GM23338 (cell line): ENCODE data around the gene ASS1. TPM values are rescaled to one million over a fixed set of nuclear protein-coding genes. Genes with fewer than 3 reads are reported as not detected.

ENCODE experiments used
- ATAC-seq: fragments of 200-7000 bp; cut with Tn5 transposase; 3 replicates; pipeline ENCODE4 v1.9.1; 2020
- DNase-seq: peaks from one replicate; pipeline ENCODE4 v3.0.0-alpha.2; 2015; ENCODE audit warnings: low spot score
- H2AFZ ChIP-seq: fragments of 200-600 bp; sonication (generic); 2 replicates; pipeline ENCODE4 v1.8.0; 2016; ENCODE audit warnings: antibody characterized with exemption, mild to moderate bottlenecking, moderate library complexity
- H3F3A ChIP-seq: fragments of 200-600 bp; sonication (generic); replicated peaks from 2 replicates; pipeline ENCODE4 v1.8.0; 2017; ENCODE audit warnings: antibody characterized with exemption, mixed run types, low read depth
- H3K27ac ChIP-seq: fragments of 200-600 bp; sonication (generic); 2 replicates; pipeline ENCODE4 v1.6.1; 2016; ENCODE audit warnings: low read depth
- H3K27me3 ChIP-seq: fragments of 200-600 bp; sonication (generic); 2 replicates; pipeline ENCODE4 v1.8.0; 2016; ENCODE audit warnings: mild to moderate bottlenecking, mixed run types, moderate library complexity; ENCODE audit not compliant: insufficient read depth
- H3K36me3 ChIP-seq: fragments of 200-600 bp; sonication (generic); 2 replicates; pipeline ENCODE4 v1.8.0; 2016; ENCODE audit warnings: mild to moderate bottlenecking; ENCODE audit not compliant: insufficient read depth
- H3K4me1 ChIP-seq: fragments of 200-600 bp; sonication (generic); 2 replicates; pipeline ENCODE4 v1.8.0; 2016; ENCODE audit warnings: mild to moderate bottlenecking, moderate library complexity; ENCODE audit not compliant: insufficient read depth
- H3K4me2 ChIP-seq: fragments of 200-600 bp; sonication (generic); 2 replicates; pipeline ENCODE4 v1.7.1; 2017; ENCODE audit warnings: mixed run types
- H3K4me3 ChIP-seq: fragments of 200-600 bp; sonication (generic); 2 replicates; pipeline ENCODE4 v1.6.1; 2016; ENCODE audit warnings: mixed run types
- H3K79me2 ChIP-seq: fragments of 200-600 bp; sonication (generic); replicated peaks from 2 replicates; pipeline ENCODE4 v1.8.0; 2017; ENCODE audit warnings: mild to moderate bottlenecking; ENCODE audit not compliant: insufficient read depth
- H3K9me2 ChIP-seq: fragments of 200-600 bp; sonication (generic); 2 replicates; pipeline ENCODE4 v1.8.0; 2017; ENCODE audit not compliant: insufficient read depth
- H4K20me1 ChIP-seq: fragments of 200-600 bp; sonication (generic); replicated peaks from 2 replicates; pipeline ENCODE4 v1.8.0; 2017; ENCODE audit warnings: mild to moderate bottlenecking; ENCODE audit not compliant: insufficient read depth
- H3K27ac Mint-ChIP-seq: 2 replicates; pipeline ENCODE4 v1.8.0; 2020; ENCODE audit warnings: inconsistent platforms, mild to moderate bottlenecking, moderate library complexity, mixed read lengths
- H3K27me3 Mint-ChIP-seq: 3 replicates; pipeline ENCODE4 v1.8.0; 2022; ENCODE audit warnings: low read depth, mild to moderate bottlenecking, moderate library complexity, mixed read lengths, inconsistent platforms; ENCODE audit not compliant: insufficient read depth, poor library complexity
- H3K36me3 Mint-ChIP-seq: 3 replicates; pipeline ENCODE4 v1.8.0; 2021; ENCODE audit warnings: low read depth, mild to moderate bottlenecking, inconsistent platforms, moderate library complexity, mixed read lengths
- H3K4me1 Mint-ChIP-seq: 3 replicates; pipeline ENCODE4 v1.8.0; 2020; ENCODE audit warnings: mild to moderate bottlenecking, inconsistent platforms, mixed read lengths
- H3K4me3 Mint-ChIP-seq: 3 replicates; pipeline ENCODE4 v1.8.0; 2021; ENCODE audit warnings: moderate library complexity, mild to moderate bottlenecking, inconsistent platforms, mixed read lengths
- H3K9me3 Mint-ChIP-seq: 3 replicates; pipeline ENCODE4 v1.8.0; 2020; ENCODE audit warnings: moderate library complexity, mild to moderate bottlenecking, inconsistent platforms, mixed read lengths
- CREB1 ChIP-seq: fragments of 250-450 bp; sonication (Bioruptor Pico); IDR thresholded peaks from 2 replicates; pipeline ENCODE4 v1.5.0; 2020; ENCODE audit warnings: low read depth, mild to moderate bottlenecking, moderate library complexity
- ETS1 ChIP-seq: IDR thresholded peaks from 2 replicates; pipeline ENCODE4 v1.6.1; 2016; ENCODE audit warnings: antibody characterized with exemption
- EZH2 ChIP-seq: fragments of 200-600 bp; sonication (generic); IDR thresholded peaks from one replicate; pipeline ENCODE4 v1.8.0; 2017; ENCODE audit warnings: antibody characterized with exemption, mild to moderate bottlenecking, low read depth; ENCODE audit not compliant: unreplicated experiment
- JUNB ChIP-seq: IDR thresholded peaks from one replicate; pipeline ENCODE4 v1.6.1; 2016; ENCODE audit warnings: antibody characterized with exemption; ENCODE audit not compliant: unreplicated experiment
- NANOG ChIP-seq: IDR thresholded peaks from 2 replicates; pipeline ENCODE4 v1.6.1; 2016; ENCODE audit warnings: antibody characterized with exemption, borderline replicate concordance
- POLR2AphosphoS5 ChIP-seq: IDR thresholded peaks from 2 replicates; pipeline ENCODE4 v1.6.1; 2016; ENCODE audit warnings: antibody characterized with exemption, low read depth
- REST ChIP-seq: IDR thresholded peaks from one replicate; pipeline ENCODE4 v1.6.1; 2018; ENCODE audit warnings: antibody characterized with exemption; ENCODE audit not compliant: unreplicated experiment
- ZNF114 ChIP-seq: fragments of 250-450 bp; sonication (Bioruptor Pico); IDR thresholded peaks from 2 replicates; pipeline ENCODE4 v1.5.0; 2020; ENCODE audit warnings: mild to moderate bottlenecking, moderate library complexity
- ZNF331 ChIP-seq: fragments of 250-450 bp; sonication (Bioruptor Pico); IDR thresholded peaks from 2 replicates; pipeline ENCODE4 v1.5.0; 2020; ENCODE audit warnings: low read depth, mild to moderate bottlenecking, moderate library complexity
- polyA plus RNA-seq: library from polyadenylated mRNA; unstranded; fragments of >200 nt; fragmentation: Nextera tagmentation; extraction: Ambion mirVana; gene quantifications from 2 replicates; pipeline ENCODE4 v1.2.1, GENCODE V29; 2016
- total RNA-seq: library from RNA; depleted of rRNA; stranded (reverse); fragments of >200 nt; shearing (Covaris generic); gene quantifications from 2 replicates; pipeline ENCODE4 v1.2.3, GENCODE V29; 2014

Gene ASS1
- total and polyA plus RNA-seq, 2 experiments from 2014 or later, result 65.8 to 103 TPM

GRCh38 chr9:130482463-130482862 is 37.7 kb downstream of the ASS1 start:
- peak overlapping the region; percentile 26; the same call in 1 of the 2 replicates for H3K27ac ChIP-seq
- no peak overlapping the region for H2AFZ ChIP-seq
- no peaks in the 10 kb centered on the region; the same call in 1 of the 2 replicates for H3K4me1 ChIP-seq
- Mint-ChIP-seq H3K27ac (no peak overlapping the region), H3K36me3 (peaks cover 34% of the 10 kb centered on the region; the same call in 2 of the 3 replicates), H3K9me3 (no peaks in the 10 kb centered on the region), H3K27me3 (peaks cover 6% of the 10 kb centered on the region), H3K4me1 (peaks cover 9% of the 10 kb centered on the region), H3K4me3 (no peak overlapping the region)
- TF ChIP-seq POLR2AphosphoS5 (no peak), REST (no peak), ETS1 (no peak), JUNB (no peak), ZNF114 (CRISPR knock-in tag) (no peak), CREB1 (CRISPR knock-in tag) (no peak)
- 0 out of 2 replicates have a peak, but pooled peaks cover 3% of the 10 kb centered on the region for H3F3A ChIP-seq
- no peaks in the 10 kb centered on the region for H3K36me3 ChIP-seq
- H3K4me3 ChIP-seq, result no peak overlapping the region
- H3K9me2 ChIP-seq, result no peaks in the 10 kb centered on the region
- no peaks in the 10 kb centered on the region for H3K79me2 ChIP-seq
- no peak for DNase-seq
- no peaks in the 10 kb centered on the region for H3K27me3 ChIP-seq
- ATAC-seq, result no peak
- no peak overlapping the region for H3K4me2 ChIP-seq
- H4K20me1 ChIP-seq, result no peaks in the 10 kb centered on the region

GRCh38 chr9:130483371-130483971 is 38.7 kb downstream of the ASS1 start:
- Histone ChIP-seq H3K36me3 (no peaks in the 10 kb centered on the region), H3K79me2 (no peaks in the 10 kb centered on the region), H3K4me3 (no peak overlapping the region), H3K27ac (no peak overlapping the region), H2AFZ (no peak overlapping the region), H3F3A (0 out of 2 replicates have a peak, but pooled peaks cover 3% of the 10 kb centered on the region), H3K4me1 (no peaks in the 10 kb centered on the region; the same call in 1 of the 2 replicates), H3K27me3 (no peaks in the 10 kb centered on the region), H3K4me2 (no peak overlapping the region), H3K9me2 (no peaks in the 10 kb centered on the region), H4K20me1 (no peaks in the 10 kb centered on the region)
- H3K9me3 Mint-ChIP-seq, result no peaks in the 10 kb centered on the region
- H3K4me1 Mint-ChIP-seq, result peaks cover 9% of the 10 kb centered on the region
- no peak overlapping the region for H3K27ac Mint-ChIP-seq
- ATAC-seq (peak; percentile 21), DNase-seq (no peak)
- H3K36me3 Mint-ChIP-seq, result peaks cover 34% of the 10 kb centered on the region; the same call in 2 of the 3 replicates
- H3K4me3 Mint-ChIP-seq, result no peak overlapping the region
- TF ChIP-seq REST (no peak), EZH2 (no peak), ZNF114 (CRISPR knock-in tag) (no peak), NANOG (no peak), ZNF331 (CRISPR knock-in tag) (no peak)
- H3K27me3 Mint-ChIP-seq, result peaks cover 4% of the 10 kb centered on the region
